Measurements from ENCODE around the gene SLC7A6OS. TPM values are rescaled to one million over a fixed set of nuclear protein-coding genes. Genes with fewer than 3 reads are reported as not detected.

The SLC7A6OS gene
- total RNA-seq, 1 donor from 2014 or later = 14.5 TPM

GRCh38 chr16:68264128-68265077, 46.3 kb downstream of the SLC7A6OS start, which contains the start of gene SLC7A6:
Gene SLC7A6, plus strand, starts transcription at chr16:68264526. Its CDS starts 10,201 bp downstream, at chr16:68274727.
- intact Hi-C loops (cut with DNase I) = loop anchor here (1.0 to 5.0 kb wide), 3 partner anchors 18 to 47 kb away; partner anchors contain the start of gene PRMT7
- peak; percentile 91 for DNase-seq (ENCODE audit: low spot score)

- DNase-seq (ENCODE audit: low spot score) = no peak
- intact Hi-C loops (cut with DNase I) = loop anchor here (1.0 to 5.0 kb wide), 3 partner anchors 17 to 48 kb away; partner anchors contain the start of gene PRMT7
Observed at GRCh38 chr16:68263559-68264127, 47.1 kb downstream of the SLC7A6OS start.

- intact Hi-C loops (cut with DNase I) = no loop called here
- no peak for DNase-seq (ENCODE audit: low spot score)
Observed at GRCh38 chr16:68259007-68259825, 51.5 kb downstream of the SLC7A6OS start.

- no peak for DNase-seq (ENCODE audit: low spot score)
- intact Hi-C loops (cut with DNase I) = no loop called here
Observed at GRCh38 chr16:68257906-68258800, 52.6 kb downstream of the SLC7A6OS start.

- intact Hi-C loops (cut with DNase I) = no loop called here
- no peak for DNase-seq (ENCODE audit: low spot score)
Observed at GRCh38 chr16:68257251-68257905, 53.4 kb downstream of the SLC7A6OS start.

GRCh38 chr16:68255712-68256111, 55.0 kb downstream of the SLC7A6OS start:
- DNase-seq (ENCODE audit: low spot score) = no peak
- intact Hi-C loops (cut with DNase I) = no loop called here

GRCh38 chr16:68253721-68254120, 57.0 kb downstream of the SLC7A6OS start:
- intact Hi-C loops (cut with DNase I) = no loop called here
- DNase-seq (ENCODE audit: low spot score) = no peak

- intact Hi-C loops (cut with DNase I) = no loop called here
- DNase-seq (ENCODE audit: low spot score) = no peak
Observed at GRCh38 chr16:68252383-68252782, 58.4 kb downstream of the SLC7A6OS start.

GRCh38 chr16:68251832-68252231, 58.9 kb downstream of the SLC7A6OS start:
- DNase-seq (ENCODE audit: low spot score) = no peak
- intact Hi-C loops (cut with DNase I) = no loop called here

- DNase-seq (ENCODE audit: low spot score) = no peak
- intact Hi-C loops (cut with DNase I) = no loop called here
Observed at GRCh38 chr16:68250951-68251350, 59.8 kb downstream of the SLC7A6OS start.

- DNase-seq (ENCODE audit: low spot score) = no peak
- intact Hi-C loops (cut with DNase I) = loop anchor here (5.0 kb wide), 1 partner anchor 63 kb away; the partner anchor contains the start of genes PRMT7 and SLC7A6OS
Observed at GRCh38 chr16:68249371-68249770, 61.4 kb downstream of the SLC7A6OS start.

Other genes with a start within 250 kb of the SLC7A6OS start
- 22.9 TPM for gene NFATC3, start 225.6 kb downstream of the SLC7A6OS start, total RNA-seq
- gene ESRP2, start 74.8 kb downstream of the SLC7A6OS start, total RNA-seq = not detected
- gene PLA2G15, start 65.6 kb downstream of the SLC7A6OS start, total RNA-seq = 46.7 TPM
- 42.4 TPM for gene SLC7A6, start 46.4 kb downstream of the SLC7A6OS start, total RNA-seq
- gene PRMT7, start 73 bp upstream of the SLC7A6OS start, total RNA-seq = 24.2 TPM
- not detected for gene SMPD3, start 137.6 kb upstream of the SLC7A6OS start, total RNA-seq
- gene ZFP90, start 228.3 kb upstream of the SLC7A6OS start, total RNA-seq = 16.0 TPM

Measured in cardiac septum (tissue), 1 donor.